Measurements from ENCODE around the gene ACCS.
A peak's percentile ranks its signal among the peaks of the same experiment; 100 is the strongest.

ACCS gene

GRCh38 chr11:44057340-44057739 is 8.7 kb upstream of the ACCS start:
- Histone ChIP-seq H3K27me3 (ENCODE audit: low read length) (no peaks in the 10 kb centered on the region), H3F3A (ENCODE audit: insufficient read depth) (no peaks in the 10 kb centered on the region), H3K9me2 (replicated peaks; ENCODE audit: insufficient read depth, low read length) (no peaks in the 10 kb centered on the region), H3K27ac (ENCODE audit: low read depth, low read length) (no peak overlapping the region), H4K20me1 (ENCODE audit: low read depth, low read length) (no peaks in the 10 kb centered on the region), H3K4me2 (ENCODE audit: low read depth, low read length, poor library complexity, severe bottlenecking) (no peak overlapping the region), H3K36me3 (ENCODE audit: low read length) (no peaks in the 10 kb centered on the region), H3K79me2 (ENCODE audit: insufficient read depth, low read length) (no peaks in the 10 kb centered on the region), H3K4me3 (ENCODE audit: insufficient read depth, low read length, poor library complexity, severe bottlenecking) (no peak overlapping the region), H2AFZ (ENCODE audit: low read depth, low read length, severe bottlenecking) (no peak overlapping the region), H3K9me3 (ENCODE audit: insufficient read depth, low read length) (no peaks in the 10 kb centered on the region), H3K9ac (ENCODE audit: low read length) (no peak overlapping the region)
- TF ChIP-seq CTCF (IDR thresholded peaks at IDR 0.05; ENCODE audit: insufficient read depth, low read length, poor library complexity, severe bottlenecking) = no peak
- no peak for TF ChIP-seq EZH2phosphoT487 (conservative IDR thresholded peaks at IDR 0.05; ENCODE audit: low read length)

GRCh38 chr11:44058275-44058674 is 7.8 kb upstream of the ACCS start:
- Histone ChIP-seq H3K27me3 (ENCODE audit: low read length) (no peaks in the 10 kb centered on the region), H3K4me2 (ENCODE audit: low read depth, low read length, poor library complexity, severe bottlenecking) (no peak overlapping the region), H3K9me3 (ENCODE audit: insufficient read depth, low read length) (no peaks in the 10 kb centered on the region), H3K36me3 (ENCODE audit: low read length) (no peaks in the 10 kb centered on the region), H3F3A (ENCODE audit: insufficient read depth) (no peaks in the 10 kb centered on the region), H3K27ac (ENCODE audit: low read depth, low read length) (no peak overlapping the region), H3K9me2 (replicated peaks; ENCODE audit: insufficient read depth, low read length) (no peaks in the 10 kb centered on the region), H3K79me2 (ENCODE audit: insufficient read depth, low read length) (no peaks in the 10 kb centered on the region), H4K20me1 (ENCODE audit: low read depth, low read length) (no peaks in the 10 kb centered on the region), H3K9ac (ENCODE audit: low read length) (no peak overlapping the region), H3K4me3 (ENCODE audit: insufficient read depth, low read length, poor library complexity, severe bottlenecking) (no peak overlapping the region), H2AFZ (ENCODE audit: low read depth, low read length, severe bottlenecking) (no peak overlapping the region)
- TF ChIP-seq CTCF (IDR thresholded peaks at IDR 0.05; ENCODE audit: insufficient read depth, low read length, poor library complexity, severe bottlenecking) = no peak

- H3K4me3 ChIP-seq (ENCODE audit: insufficient read depth, low read length, poor library complexity, severe bottlenecking) = peak overlapping the region; percentile 38
- no peaks in the 10 kb centered on the region for H3F3A ChIP-seq (ENCODE audit: insufficient read depth)
- no peaks in the 10 kb centered on the region for H3K36me3 ChIP-seq (ENCODE audit: low read length)
- H3K79me2 ChIP-seq (ENCODE audit: insufficient read depth, low read length) = no peaks in the 10 kb centered on the region
- no peak for TF ChIP-seq CTCF (IDR thresholded peaks at IDR 0.05; ENCODE audit: insufficient read depth, low read length, poor library complexity, severe bottlenecking)
- TF ChIP-seq EZH2phosphoT487 (conservative IDR thresholded peaks at IDR 0.05; ENCODE audit: low read length) = no peak
- H3K9me3 ChIP-seq (ENCODE audit: insufficient read depth, low read length) = no peaks in the 10 kb centered on the region
- peak overlapping the region; percentile 52 for H3K9ac ChIP-seq (ENCODE audit: low read length)
- H3K9me2 ChIP-seq (replicated peaks; ENCODE audit: insufficient read depth, low read length) = no peaks in the 10 kb centered on the region
- H3K27me3 ChIP-seq (ENCODE audit: low read length) = no peaks in the 10 kb centered on the region
- no peaks in the 10 kb centered on the region for H4K20me1 ChIP-seq (ENCODE audit: low read depth, low read length)
- H3K4me2 ChIP-seq (ENCODE audit: low read depth, low read length, poor library complexity, severe bottlenecking) = peak overlapping the region; percentile 58
- H3K27ac ChIP-seq (ENCODE audit: low read depth, low read length) = no peak overlapping the region
- peak overlapping the region; percentile 89 for H2AFZ ChIP-seq (ENCODE audit: low read depth, low read length, severe bottlenecking)
Measured at GRCh38 chr11:44065161-44065661, 859 bp upstream of the ACCS start.

All from SU-DHL-6 (cell line).